GM12878 (cell line): ENCODE data around the gene GTF3C1.

Experiments used
- CHD2 ChIP-seq: IDR thresholded peaks from 2 replicates; pipeline ENCODE4 v1.6.1; 2011; ENCODE audit warnings: low read depth, low read length, improper control_type of control experiment, borderline replicate concordance
- CTCF ChIP-seq, 3 experiments: IDR thresholded peaks in 2 of 3; conservative IDR thresholded peaks in 1 of 3; 2 replicates each; pipeline ENCODE4 v1.5.1; 2011; ENCODE audit warnings: low read depth in 3 of 3, low read length in 3 of 3, mild to moderate bottlenecking in 3 of 3, control low read depth in 2 of 3, moderate library complexity in 2 of 3, inconsistent platforms in 1 of 3, mixed read lengths in 1 of 3; ENCODE audit not compliant: control insufficient read depth in 2 of 3, insufficient read depth in 1 of 3; ENCODE audit errors: extremely low read depth in 1 of 3
- EZH2 ChIP-seq: IDR thresholded peaks from 2 replicates; pipeline ENCODE4 v1.6.1; 2012; ENCODE audit warnings: low read depth, mild to moderate bottlenecking, control low read depth, inconsistent platforms, low read length, borderline replicate concordance; ENCODE audit not compliant: control insufficient read depth
- GABPA ChIP-seq: IDR thresholded peaks from 2 replicates; pipeline ENCODE4 v1.6.1; 2014; ENCODE audit warnings: antibody characterized with exemption, low read depth, mild to moderate bottlenecking, inconsistent platforms
- HDAC2 ChIP-seq: fragments of 200-600 bp; sonication (generic); IDR thresholded peaks from 2 replicates; pipeline ENCODE4 v1.6.1; 2017
- JUNB ChIP-seq: IDR thresholded peaks from 2 replicates; pipeline ENCODE4 v1.6.1; 2016; ENCODE audit warnings: antibody characterized with exemption, mild to moderate bottlenecking
- RBBP5 ChIP-seq: fragments of 200-600 bp; sonication (generic); conservative IDR thresholded peaks from 2 replicates; pipeline ENCODE4 v1.6.1; 2016

DNA sequence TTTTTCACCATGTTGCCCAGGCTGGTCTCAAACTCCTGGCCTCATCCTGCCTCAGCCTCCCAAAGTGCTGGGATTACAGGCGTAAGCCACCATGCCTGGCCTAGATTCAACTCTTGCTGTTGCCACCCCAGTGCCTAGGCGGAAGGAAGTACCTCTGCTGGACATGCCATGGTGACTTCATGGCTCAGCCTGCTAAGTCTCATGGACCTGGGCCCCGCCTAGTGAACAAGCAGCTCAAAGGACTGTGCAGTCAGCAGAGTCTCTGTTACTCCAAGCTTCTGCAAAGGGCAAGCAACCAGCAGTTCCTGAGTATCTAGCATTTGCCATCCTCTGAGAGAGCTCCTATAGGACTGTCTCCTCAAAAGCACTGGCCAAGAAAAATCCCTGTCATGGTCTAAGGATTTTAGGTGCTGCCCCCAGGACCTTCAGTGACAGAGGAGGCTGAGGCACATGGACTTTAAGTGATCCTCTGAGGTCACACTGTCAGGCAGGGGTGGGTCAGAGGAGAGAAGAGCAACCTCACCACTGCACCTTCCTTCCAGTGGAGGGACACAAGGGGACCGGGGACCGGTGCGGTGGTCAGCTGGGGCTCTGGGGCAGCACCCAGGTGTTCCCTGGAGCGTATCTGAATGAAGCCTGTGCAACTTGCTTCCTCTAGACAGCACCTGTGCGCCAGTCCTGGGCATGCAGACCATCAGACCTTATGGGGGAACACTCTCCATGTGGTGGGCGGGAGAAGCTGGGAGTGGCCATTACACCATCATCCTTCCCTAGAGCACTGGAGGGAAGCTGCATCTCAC lies 76.4 kb downstream of the GTF3C1 start:
- TF ChIP-seq CHD2, result no peak
- TF ChIP-seq HDAC2, result no peak
- no peak for TF ChIP-seq GABPA
- no peak for TF ChIP-seq RBBP5
- no peak for TF ChIP-seq JUNB
- no peak for TF ChIP-seq CTCF (IDR thresholded peaks at IDR 0.05 in 2 of 3, conservative IDR thresholded peaks at IDR 0.05 in 1 of 3; ENCODE audit: control insufficient read depth in 2 of 3, extremely low read depth in 1 of 3, insufficient read depth in 1 of 3, low read depth in 3 of 3, low read length in 3 of 3)
- TF ChIP-seq EZH2, result no peak
